ENCODE results near the gene ZC3H12C.

The ZC3H12C gene

GRCh38 chr11:110077346-110077745 lies 15.8 kb upstream of the ZC3H12C start:
- DNase-seq, result no peak

GRCh38 chr11:110077831-110078325 lies 15.3 kb upstream of the ZC3H12C start:
- no peak for DNase-seq

GRCh38 chr11:110078923-110079544 lies 14.2 kb upstream of the ZC3H12C start:
- DNase-seq, result no peak

GRCh38 chr11:110079726-110080125 lies 13.5 kb upstream of the ZC3H12C start:
- DNase-seq, result no peak

- no peak for DNase-seq
Measured at GRCh38 chr11:110081462-110082376, 11.5 kb upstream of the ZC3H12C start.

- DNase-seq, result no peak
Measured at GRCh38 chr11:110082899-110083298, 10.3 kb upstream of the ZC3H12C start.

GRCh38 chr11:110085255-110085838 lies 7.8 kb upstream of the ZC3H12C start:
- no peak for DNase-seq

GRCh38 chr11:110086892-110087309 lies 6.3 kb upstream of the ZC3H12C start:
- no peak for DNase-seq

- no peak for DNase-seq
Measured at GRCh38 chr11:110087812-110088534, 5.2 kb upstream of the ZC3H12C start.

GRCh38 chr11:110088535-110089344 lies 4.5 kb upstream of the ZC3H12C start:
- no peak for DNase-seq

GRCh38 chr11:110089617-110090282 lies 3.4 kb upstream of the ZC3H12C start:
- DNase-seq, result no peak

- no peak for DNase-seq
Measured at GRCh38 chr11:110090466-110091026, 2.6 kb upstream of the ZC3H12C start.

- DNase-seq, result no peak
Measured at GRCh38 chr11:110092111-110092514, 1.1 kb upstream of the ZC3H12C start.

- DNase-seq, result peak; percentile 31
Measured at GRCh38 chr11:110093407-110094297, 460 bp downstream of the ZC3H12C start.

- DNase-seq, result no peak
Measured at GRCh38 chr11:110094298-110095285, 1.4 kb downstream of the ZC3H12C start.

GRCh38 chr11:110095554-110095953 lies 2.4 kb downstream of the ZC3H12C start:
- no peak for DNase-seq

GRCh38 chr11:110096496-110096895 lies 3.3 kb downstream of the ZC3H12C start:
- DNase-seq, result no peak

GRCh38 chr11:110097459-110098012 lies 4.3 kb downstream of the ZC3H12C start:
- no peak for DNase-seq
